Activated B cell treated with CpG ODN at 0.5 μM for 24 hours (primary cell): ENCODE results near the gene NEAT1. TPM values are rescaled to one million over a fixed set of nuclear protein-coding genes. Genes with fewer than 3 reads are reported as not detected.

Experiments used
- ATAC-seq: fragments of 200-7000 bp; cut with Tn5 transposase; one replicate; pipeline ENCODE4 v1.10.0; 2021; ENCODE audit warnings: low read depth, mild to moderate bottlenecking, moderate library complexity
- CTCF ChIA-PET: fragments of 350-600 bp; sonication (Branson Sonifier 250); formaldehyde crosslinking; loops from one replicate; lab custom pipeline; 2021; ENCODE audit warnings: antibody characterized with exemption; lab: Charles Lee
- POLR2A ChIA-PET: fragments of 350-600 bp; sonication (Branson Sonifier 250); formaldehyde crosslinking; loops from one replicate; lab custom pipeline; 2021; ENCODE audit warnings: antibody characterized with exemption; lab: Charles Lee
- DNase-seq: peaks from one replicate; pipeline ENCODE4 v3.0.0; 2022
- H3K27ac Mint-ChIP-seq: one replicate; pipeline ENCODE4 v1.8.0; 2020; ENCODE audit warnings: mixed read lengths
- H3K27me3 Mint-ChIP-seq: one replicate; pipeline ENCODE4 v1.8.0; 2021; ENCODE audit warnings: mixed read lengths
- H3K36me3 Mint-ChIP-seq: one replicate; pipeline ENCODE4 v1.8.0; 2021; ENCODE audit warnings: low read depth, mixed read lengths
- H3K4me1 Mint-ChIP-seq: one replicate; pipeline ENCODE4 v1.8.0; 2021; ENCODE audit warnings: mixed read lengths
- H3K4me3 Mint-ChIP-seq: one replicate; pipeline ENCODE4 v1.8.0; 2020; ENCODE audit warnings: mild to moderate bottlenecking, mixed read lengths
- H3K9me3 Mint-ChIP-seq: one replicate; pipeline ENCODE4 v1.8.0; 2020; ENCODE audit warnings: mixed read lengths
- CTCF ChIP-seq: fragments of 200-600 bp; IDR thresholded peaks from one replicate; pipeline ENCODE4 v1.8.0; 2022; ENCODE audit warnings: antibody characterized with exemption, mild to moderate bottlenecking
- intact Hi-C: fragments of 100-400 bp; cut with micrococcal nuclease; formaldehyde crosslinking; loops from one replicate; pipeline ENCODE4 v1.15.1; 2024
- total RNA-seq: library from RNA; stranded (reverse); gene quantifications from 2 replicates; pipeline ENCODE4 v1.2.3, GENCODE V29; 2022

Gene NEAT1
- total RNA-seq, 1 donor from 2014 or later = 699 TPM

GRCh38 chr11:65396769-65397745, 25.5 kb upstream of the NEAT1 start:
- no peak for TF ChIP-seq CTCF
- no peak overlapping the region for H3K4me3 Mint-ChIP-seq
- peaks cover 5% of the 10 kb centered on the region for H3K4me1 Mint-ChIP-seq
- H3K36me3 Mint-ChIP-seq = peaks cover 70% of the 10 kb centered on the region
- ATAC-seq = no peak
- POLR2A ChIA-PET = interaction anchor here (0.5 to 1.0 kb wide), 2 partner anchors 11 kb away, joined by 3 read pairs; partner anchors contain the start of gene FRMD8
- intact Hi-C loops = no loop called here
- CTCF ChIA-PET = interaction anchor here (1.1 kb wide), 1 partner anchor 82 kb away, joined by 3 read pairs; the partner anchor contains the start of gene CDC42EP2
- H3K27me3 Mint-ChIP-seq = no peaks in the 10 kb centered on the region
- no peaks in the 10 kb centered on the region for H3K9me3 Mint-ChIP-seq
- no peak for DNase-seq
- peak overlapping the region; percentile 27 for H3K27ac Mint-ChIP-seq

GRCh38 chr11:65398362-65398910, 24.2 kb upstream of the NEAT1 start:
- Mint-ChIP-seq H3K9me3 (no peaks in the 10 kb centered on the region), H3K4me1 (peaks cover 9% of the 10 kb centered on the region), H3K36me3 (peaks cover 67% of the 10 kb centered on the region), H3K27me3 (no peaks in the 10 kb centered on the region), H3K4me3 (no peak overlapping the region), H3K27ac (no peak overlapping the region)
- ATAC-seq = no peak
- DNase-seq = no peak
- TF ChIP-seq CTCF = no peak
- intact Hi-C loops = no loop called here
- ChIA-PET CTCF (interaction anchor here (0.6 kb wide), 1 partner anchor 219 kb away, joined by 4 read pairs; no protein-coding TSS in a partner anchor), POLR2A (interaction anchor here (0.6 to 14.0 kb wide), 4 partner anchors 12 to 123 kb away, joined by 3 to 328 read pairs (median 6); partner anchors contain the start of genes FRMD8 and MALAT1)

- H3K27me3 Mint-ChIP-seq = no peaks in the 10 kb centered on the region
- POLR2A ChIA-PET = interaction anchor here (0.7 to 14.0 kb wide), 3 partner anchors 11 to 105 kb away, joined by 3 to 328 read pairs (median 6); partner anchors contain the start of gene MALAT1
- H3K27ac Mint-ChIP-seq = no peak overlapping the region
- H3K4me1 Mint-ChIP-seq = peaks cover 18% of the 10 kb centered on the region
- DNase-seq (no peak), ATAC-seq (no peak)
- peaks cover 67% of the 10 kb centered on the region for H3K36me3 Mint-ChIP-seq
- intact Hi-C loops = no loop called here
- no peaks in the 10 kb centered on the region for H3K9me3 Mint-ChIP-seq
- no peak for TF ChIP-seq CTCF
- no peak overlapping the region for H3K4me3 Mint-ChIP-seq
- CTCF ChIA-PET = no interaction called here
Observed at GRCh38 chr11:65399249-65399648, 23.3 kb upstream of the NEAT1 start.

- no peaks in the 10 kb centered on the region for H3K9me3 Mint-ChIP-seq
- H3K4me3 Mint-ChIP-seq = no peak overlapping the region
- no peaks in the 10 kb centered on the region for H3K27me3 Mint-ChIP-seq
- H3K27ac Mint-ChIP-seq = no peak overlapping the region
- intact Hi-C loops = no loop called here
- ATAC-seq (no peak), DNase-seq (no peak)
- peaks cover 68% of the 10 kb centered on the region for H3K36me3 Mint-ChIP-seq
- TF ChIP-seq CTCF = no peak
- peaks cover 23% of the 10 kb centered on the region for H3K4me1 Mint-ChIP-seq
- ChIA-PET POLR2A (interaction anchor here (1.3 to 14.0 kb wide), 3 partner anchors 12 to 104 kb away, joined by 3 to 328 read pairs (median 231); partner anchors contain the start of genes MALAT1 and NEAT1), CTCF (no interaction called here)
Observed at GRCh38 chr11:65399845-65400244, 22.8 kb upstream of the NEAT1 start.
